H1 (cell line): ENCODE measurements around the gene S100P. TPM values are rescaled to one million over a fixed set of nuclear protein-coding genes. Genes with fewer than 3 reads are reported as not detected.

Experiments used
- CTCF ChIA-PET: fragments of 300-600 bp; sonication (Branson Sonifier 250); formaldehyde crosslinking; loops from one replicate; lab custom pipeline; 2021; ENCODE audit not compliant: partially characterized antibody; lab: Charles Lee
- POLR2A ChIA-PET: fragments of 300-600 bp; sonication (Branson Sonifier 250); formaldehyde crosslinking; loops from one replicate; lab custom pipeline; 2021; ENCODE audit warnings: inconsistent platforms; ENCODE audit not compliant: partially characterized antibody; lab: Charles Lee
- DNase-seq, 2 experiments: peaks; one replicate each; pipeline versions ENCODE4 v3.0.0 to v3.0.0-alpha.2; 2010 to 2022; ENCODE audit warnings: low spot score in 2 of 2, low read depth in 1 of 2, mixed read lengths in 1 of 2
- FAIRE-seq: peaks from 2 replicates; lab custom pipeline; 2011; peaks lifted over from hg19 to GRCh38; lab: Jason Lieb, UNC
- H2AFZ ChIP-seq: 2 replicates; pipeline ENCODE4 v1.8.1; 2012; ENCODE audit warnings: low read length, inconsistent platforms
- H2AK5ac ChIP-seq: 2 replicates; pipeline ENCODE4 v1.6.1; 2013; ENCODE audit warnings: low read depth, low read length
- H2BK120ac ChIP-seq: replicated peaks from 2 replicates; pipeline ENCODE3; 2013; ENCODE audit warnings: low read depth, low read length, inconsistent platforms
- H2BK12ac ChIP-seq: 2 replicates; pipeline ENCODE4 v1.6.1; 2013; ENCODE audit warnings: low read depth, low read length
- H2BK15ac ChIP-seq: 2 replicates; pipeline ENCODE4 v1.6.1; 2013; ENCODE audit warnings: low read length
- H2BK20ac ChIP-seq: 2 replicates; pipeline ENCODE4 v1.6.1; 2013; ENCODE audit warnings: low read length
- H2BK5ac ChIP-seq: 2 replicates; pipeline ENCODE4 v1.6.1; 2013; ENCODE audit warnings: low read depth, low read length
- H3K14ac ChIP-seq: 2 replicates; pipeline ENCODE4 v1.6.1; 2013; ENCODE audit warnings: inconsistent platforms; ENCODE audit not compliant: insufficient read length
- H3K18ac ChIP-seq: 2 replicates; pipeline ENCODE4 v1.6.1; 2013; ENCODE audit warnings: low read length; ENCODE audit errors: extremely low read depth
- H3K23ac ChIP-seq: 2 replicates; pipeline ENCODE4 v1.6.1; 2013; ENCODE audit warnings: inconsistent platforms; ENCODE audit not compliant: insufficient read length
- H3K23me2 ChIP-seq: 2 replicates; pipeline ENCODE4 v1.6.1; 2013; ENCODE audit warnings: low read depth, low read length
- H3K27ac ChIP-seq: 2 replicates; pipeline ENCODE4 v1.6.1; 2011; ENCODE audit warnings: low read depth, low read length, inconsistent platforms
- H3K27me3 ChIP-seq, 4 experiments: replicated peaks in 1 of 4; 1 replicate in 1 of 4; 2 replicates in 3 of 4; pipeline versions ENCODE4 v1.6.1 to v1.8.1; 2011 to 2013; ENCODE audit warnings: low read length in 3 of 4, mild to moderate bottlenecking in 3 of 4, inconsistent platforms in 2 of 4, mixed read lengths in 2 of 4, moderate library complexity in 1 of 4; ENCODE audit not compliant: control insufficient read depth in 3 of 4, insufficient read depth in 3 of 4; ENCODE audit errors: extremely low read depth in 1 of 4
- H3K36me3 ChIP-seq, 4 experiments: 2 replicates each; pipeline versions ENCODE4 v1.6.1 to v1.8.1; 2011 to 2013; ENCODE audit warnings: mild to moderate bottlenecking in 4 of 4, low read length in 3 of 4, moderate library complexity in 2 of 4, control low read depth in 1 of 4, inconsistent platforms in 1 of 4; ENCODE audit not compliant: insufficient read depth in 4 of 4, control insufficient read depth in 2 of 4
- H3K4ac ChIP-seq: replicated peaks from 2 replicates; pipeline ENCODE3; 2013; ENCODE audit warnings: low read length, low read depth, mixed read lengths, inconsistent platforms; ENCODE audit not compliant: insufficient read length
- H3K4me1 ChIP-seq, 4 experiments: replicated peaks in 1 of 4; 1 replicate in 1 of 4; 2 replicates in 3 of 4; pipeline versions ENCODE4 v1.6.1 to v1.8.1; 2011 to 2013; ENCODE audit warnings: low read length in 3 of 4, inconsistent platforms in 2 of 4, mixed read lengths in 1 of 4; ENCODE audit not compliant: insufficient read depth in 4 of 4, control insufficient read depth in 3 of 4
- H3K4me2 ChIP-seq, 2 experiments: 2 replicates each; pipeline versions ENCODE4 v1.6.1 to v1.8.1; 2011 to 2013; ENCODE audit warnings: low read depth in 2 of 2, low read length in 2 of 2, control low read depth in 1 of 2, inconsistent platforms in 1 of 2, mild to moderate bottlenecking in 1 of 2; ENCODE audit not compliant: insufficient read depth in 1 of 2
- H3K4me3 ChIP-seq, 4 experiments: fragments of 200-600, 300-600 bp in 1 of 4; sonication (generic), shearing (Covaris generic), sonication (Bioruptor Twin) in 1 of 4; 2 replicates each; pipeline versions ENCODE4 v1.5.1 to v1.8.1; 2011 to 2016; ENCODE audit warnings: low read length in 4 of 4, low read depth in 3 of 4, control low read depth in 2 of 4, inconsistent platforms in 2 of 4, mild to moderate bottlenecking in 2 of 4, mixed read lengths in 1 of 4, moderate library complexity in 1 of 4; ENCODE audit not compliant: insufficient read depth in 2 of 4; ENCODE audit errors: extremely low read depth in 1 of 4
- H3K56ac ChIP-seq: replicated peaks from 2 replicates; pipeline ENCODE3; 2013; ENCODE audit warnings: low read depth, mild to moderate bottlenecking, mixed read lengths, low read length, inconsistent platforms; ENCODE audit not compliant: insufficient read length
- H3K79me1 ChIP-seq: 2 replicates; pipeline ENCODE4 v1.6.1; 2013; ENCODE audit warnings: low read depth, low read length, control low read depth
- H3K79me2 ChIP-seq, 2 experiments: 2 replicates each; pipeline versions ENCODE4 v1.6.1 to v1.8.1; 2012 to 2013; ENCODE audit warnings: low read length in 2 of 2, mild to moderate bottlenecking in 2 of 2, inconsistent platforms in 1 of 2; ENCODE audit not compliant: insufficient read depth in 2 of 2, control insufficient read depth in 1 of 2
- H3K9ac ChIP-seq, 4 experiments: replicated peaks in 1 of 4; 1 replicate in 1 of 4; 2 replicates in 3 of 4; pipeline versions ENCODE4 v1.6.1 to v1.8.1; 2011 to 2013; ENCODE audit warnings: low read depth in 3 of 4, low read length in 3 of 4, control low read depth in 2 of 4, mild to moderate bottlenecking in 2 of 4, moderate library complexity in 2 of 4, inconsistent platforms in 1 of 4; ENCODE audit errors: extremely low read depth in 1 of 4
- H3K9me3 ChIP-seq, 2 experiments: 2 replicates each; pipeline versions ENCODE4 v1.6.1 to v1.8.1; 2012 to 2013; ENCODE audit warnings: mild to moderate bottlenecking in 2 of 2, moderate library complexity in 2 of 2, control low read depth in 1 of 2, inconsistent platforms in 1 of 2, low read depth in 1 of 2, low read length in 1 of 2, mixed read lengths in 1 of 2; ENCODE audit not compliant: insufficient read depth in 2 of 2
- H4K20me1 ChIP-seq, 2 experiments: replicated peaks in 1 of 2; 2 replicates each; pipeline versions ENCODE3 to v1.8.1; 2011 to 2013; ENCODE audit warnings: inconsistent platforms in 2 of 2, low read length in 2 of 2, mild to moderate bottlenecking in 1 of 2; ENCODE audit not compliant: insufficient read depth in 2 of 2, control insufficient read depth in 1 of 2
- H4K5ac ChIP-seq: 2 replicates; pipeline ENCODE4 v1.6.1; 2013; ENCODE audit warnings: low read length, low read depth, mixed read lengths, inconsistent platforms; ENCODE audit not compliant: insufficient read length
- H4K8ac ChIP-seq: 2 replicates; pipeline ENCODE4 v1.8.0; 2013; ENCODE audit warnings: mild to moderate bottlenecking, moderate library complexity, low read length, inconsistent platforms; ENCODE audit not compliant: insufficient read depth; ENCODE audit errors: extremely low read depth
- H4K91ac ChIP-seq: replicated peaks from 2 replicates; pipeline ENCODE3; 2013; ENCODE audit warnings: low read length, mixed read lengths, inconsistent platforms; ENCODE audit not compliant: insufficient read length
- BCL11A ChIP-seq, 2 experiments: IDR thresholded peaks; one replicate each; pipeline ENCODE4 v1.6.1; 2011; ENCODE audit warnings: low read depth in 2 of 2, low read length in 2 of 2, mild to moderate bottlenecking in 2 of 2
- EZH2 ChIP-seq: fragments of 200-600 bp; sonication (generic); IDR thresholded peaks from 2 replicates; pipeline ENCODE4 v1.7.1; 2012; ENCODE audit warnings: low read depth, mild to moderate bottlenecking, moderate library complexity, low read length, inconsistent platforms; ENCODE audit not compliant: severe bottlenecking
- GTF2F1 ChIP-seq: IDR thresholded peaks from 2 replicates; pipeline ENCODE4 v1.6.1; 2012; ENCODE audit warnings: low read depth, low read length, improper control_type of control experiment, borderline replicate concordance
- POU5F1 ChIP-seq: IDR thresholded peaks from 2 replicates; pipeline ENCODE4 v1.6.1; 2011; ENCODE audit warnings: low read depth, mild to moderate bottlenecking, low read length, moderate library complexity
- RAD21 ChIP-seq, 2 experiments: IDR thresholded peaks in 1 of 2; conservative IDR thresholded peaks in 1 of 2; 2 replicates each; pipeline ENCODE4 v1.6.1; 2011; ENCODE audit warnings: low read depth in 2 of 2, low read length in 2 of 2, improper control_type of control experiment in 1 of 2, inconsistent platforms in 1 of 2, mild to moderate bottlenecking in 1 of 2, moderate library complexity in 1 of 2
- SIN3A ChIP-seq, 2 experiments: IDR thresholded peaks in 1 of 2; conservative IDR thresholded peaks in 1 of 2; 2 replicates each; pipeline ENCODE4 v1.6.1; 2011 to 2012; ENCODE audit warnings: low read length in 2 of 2, improper control_type of control experiment in 1 of 2, low read depth in 1 of 2, mild to moderate bottlenecking in 1 of 2
- TBP ChIP-seq: IDR thresholded peaks from 2 replicates; pipeline ENCODE4 v1.6.1; 2011; ENCODE audit warnings: low read depth, low read length, improper control_type of control experiment
- WGBS, 2 experiments: shearing (Covaris generic) in 1 of 2; methylation state at CpG; one replicate each; pipeline versions ENCODE4 v1.1.6 to v1.1.7; 2013 to 2015; ENCODE audit warnings: low lambda C conversion rate in 2 of 2, mixed read lengths in 2 of 2, inconsistent platforms in 1 of 2, low coverage in 1 of 2, missing lambda C conversion rate in 1 of 2; ENCODE audit not compliant: insufficient replicate concordance in 2 of 2, insufficient coverage in 1 of 2, insufficient read length in 1 of 2; ENCODE audit errors: extremely low coverage in 1 of 2, missing lambda C conversion rate in 1 of 2; 5-methylcytosine and 5-hydroxymethylcytosine counted together
- polyA plus RNA-seq, 7 experiments: library from polyadenylated mRNA; depleted of rRNA in 3 of 7; stranded (reverse) in 5 of 7; unstranded in 2 of 7; fragments of >200 nt in 5 of 7; fragments of 200-250 nt in 2 of 7; gene quantifications; 1 replicate in 5 of 7; 2 replicates in 1 of 7; 4 replicates in 1 of 7; pipeline versions ENCODE4 v1.2.1 to v1.2.3, GENCODE V29; 2011 to 2013; ENCODE audit warnings: missing spikeins in 2 of 7, mixed read lengths in 2 of 7
- total RNA-seq: library from RNA; stranded (reverse); fragmentation: NEBNext Ultra II Directional; extraction: Animal tissue kit (Norgen Biotek cat#: 25700); gene quantifications from 2 replicates; pipeline ENCODE4 v1.2.1, GENCODE V29; 2021
- TF ChIP-seq, protein P1 (sequence below): IDR thresholded peaks from 2 replicates; pipeline ENCODE4 v1.6.1; 2012; ENCODE audit warnings: inconsistent platforms

Gene S100P
- total and polyA plus RNA-seq, 2 of the 8 experiments (the other 6 are each of a cell fraction or from before 2014, with no cell fraction given), result not detected

DNA sequence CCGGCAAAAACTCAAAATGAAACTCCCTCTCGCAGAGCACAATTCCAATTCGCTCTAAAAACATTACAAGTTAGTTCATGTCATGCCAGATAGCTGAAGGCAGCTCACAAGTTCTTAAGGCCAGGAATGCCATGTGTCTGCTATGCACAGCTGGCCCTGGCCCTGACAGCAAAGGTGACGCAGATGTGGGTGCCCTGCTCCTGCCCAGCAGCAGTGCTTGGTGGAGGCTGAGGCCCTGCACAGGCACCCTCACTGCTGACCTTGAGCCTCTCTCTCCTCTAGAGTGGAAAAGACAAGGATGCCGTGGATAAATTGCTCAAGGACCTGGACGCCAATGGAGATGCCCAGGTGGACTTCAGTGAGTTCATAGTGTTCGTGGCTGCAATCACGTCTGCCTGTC, 2.9 kb downstream of the S100P start:
- Histone ChIP-seq H3K27me3 (no peaks in the 10 kb centered on the region), H3K23me2 (no peaks in the 10 kb centered on the region), H3K4me2 (no peak overlapping the region), H3K9me3 (no peaks in the 10 kb centered on the region), H2BK12ac (no peak overlapping the region), H3K27ac (no peak overlapping the region), H3K14ac (peak overlapping the region; percentile 54), H2BK20ac (no peak overlapping the region), H3K36me3 (0 out of 8 replicates have a peak, but pooled peaks cover 0 to 3% (median 0%) of the 10 kb centered on the region in 4 experiments), H2BK15ac (no peak overlapping the region), H3K4ac (no peak overlapping the region), H3K18ac (no peak overlapping the region), H4K8ac (no peak overlapping the region), H3K79me2 (peaks cover 0 to 4% of the 10 kb centered on the region in 2 experiments; a peak in 1 of 4 replicates), H3K4me3 (no peak overlapping the region), H4K91ac (no peak overlapping the region), H3K56ac (no peak overlapping the region), H3K4me1 (no peaks in the 10 kb centered on the region; a peak in 1 of 7 replicates), H3K23ac (no peak overlapping the region), H2AK5ac (no peak overlapping the region), H2AFZ (no peak overlapping the region), H2BK120ac (no peak overlapping the region), H4K5ac (no peak overlapping the region), H3K9ac (no peak overlapping the region), H4K20me1 (peaks cover 0 to 2% of the 10 kb centered on the region in 2 experiments), H3K79me1 (no peaks in the 10 kb centered on the region), H2BK5ac (no peak overlapping the region)
- WGBS, 2 experiments, result 85% methylated on average over 8 of the region's 8 CpGs; no CpG with 5 or more reads in 1 of the 2 experiments
- ChIA-PET POLR2A (interaction anchor here (1.1 to 1.8 kb wide), 3 partner anchors 12 to 20 kb away, joined by 3 read pairs; no protein-coding TSS in a partner anchor), CTCF (interaction anchor here (0.7 to 2.0 kb wide), 7 partner anchors 8 to 177 kb away, joined by 3 to 11 read pairs (median 4); no protein-coding TSS in a partner anchor)
- FAIRE-seq (no peak), DNase-seq (no peak)
- TF ChIP-seq BCL11A (IDR thresholded peaks at IDR 0.05; ENCODE audit: low read depth in 2 of 2, low read length in 2 of 2), result no peak
- no peak for TF ChIP-seq SIN3A (conservative IDR thresholded peaks at IDR 0.05 in 1 of 2, IDR thresholded peaks at IDR 0.05 in 1 of 2; ENCODE audit: low read depth in 1 of 2, low read length in 2 of 2)
- no peak for TF ChIP-seq TBP
- TF ChIP-seq POU5F1, result no peak
- TF ChIP-seq RAD21 (IDR thresholded peaks at IDR 0.05 in 1 of 2, conservative IDR thresholded peaks at IDR 0.05 in 1 of 2; ENCODE audit: low read depth in 2 of 2, low read length in 2 of 2), result no peak
- no peak for TF ChIP-seq EZH2
- no peak for TF ChIP-seq GTF2F1
- TF ChIP-seq, protein P1, sequence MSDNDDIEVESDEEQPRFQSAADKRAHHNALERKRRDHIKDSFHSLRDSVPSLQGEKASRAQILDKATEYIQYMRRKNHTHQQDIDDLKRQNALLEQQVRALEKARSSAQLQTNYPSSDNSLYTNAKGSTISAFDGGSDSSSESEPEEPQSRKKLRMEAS, result no peak
